Activated naive CD4-positive, alpha-beta T cell treated with anti-CD3 and anti-CD28 coated beads, Interleukin-2, amount 10 ng/mL, durations not matched to agents 7 days and 5 days (primary cell): ENCODE results near the gene ZNF337.

Experiments used
- CTCF ChIA-PET: fragments of 350-600 bp; sonication (Branson Sonifier 250); formaldehyde crosslinking; loops from one replicate; lab custom pipeline; 2021; ENCODE audit warnings: antibody characterized with exemption; lab: Charles Lee
- DNase-seq: peaks from one replicate; pipeline ENCODE4 v3.0.0-alpha.2; 2020
- H3K27ac Mint-ChIP-seq: one replicate; pipeline ENCODE4 v1.8.0; 2021; ENCODE audit warnings: mild to moderate bottlenecking, moderate library complexity, mixed read lengths
- H3K27me3 Mint-ChIP-seq: one replicate; pipeline ENCODE4 v1.8.0; 2021; ENCODE audit warnings: mild to moderate bottlenecking, mixed read lengths
- H3K36me3 Mint-ChIP-seq: one replicate; pipeline ENCODE4 v1.8.0; 2021; ENCODE audit warnings: mixed read lengths
- H3K4me1 Mint-ChIP-seq: one replicate; pipeline ENCODE4 v1.8.0; 2021; ENCODE audit warnings: mixed read lengths
- H3K4me3 Mint-ChIP-seq: one replicate; pipeline ENCODE4 v1.8.0; 2021; ENCODE audit warnings: mild to moderate bottlenecking, moderate library complexity, mixed read lengths
- H3K9me3 Mint-ChIP-seq: one replicate; pipeline ENCODE4 v1.8.0; 2021; ENCODE audit warnings: mixed read lengths

The ZNF337 gene

GRCh38 chr20:25626779-25627178, 69.9 kb downstream of the ZNF337 start:
- no peak overlapping the region for H3K4me3 Mint-ChIP-seq
- no peak overlapping the region for H3K27ac Mint-ChIP-seq
- no peak for DNase-seq
- CTCF ChIA-PET = no interaction called here
- peaks cover 20% of the 10 kb centered on the region for H3K9me3 Mint-ChIP-seq
- H3K4me1 Mint-ChIP-seq = peaks cover 21% of the 10 kb centered on the region
- peaks cover 14% of the 10 kb centered on the region for H3K36me3 Mint-ChIP-seq
- peaks cover 5% of the 10 kb centered on the region for H3K27me3 Mint-ChIP-seq

- Mint-ChIP-seq H3K9me3 (peaks cover 13% of the 10 kb centered on the region), H3K27me3 (peaks cover 5% of the 10 kb centered on the region)
- CTCF ChIA-PET = no interaction called here
Measured at GRCh38 chr20:25624500-25624939, 72.1 kb downstream of the ZNF337 start.

More at GRCh38 chr20:25624500-25624939, 72.1 kb downstream of the ZNF337 start:
- no peak for DNase-seq
- peaks cover 12% of the 10 kb centered on the region for H3K36me3 Mint-ChIP-seq
- H3K27ac Mint-ChIP-seq = peak overlapping the region; percentile 95
- peaks cover 32% of the 10 kb centered on the region for H3K4me1 Mint-ChIP-seq
- peak overlapping the region; percentile 93 for H3K4me3 Mint-ChIP-seq
